K562 (cell line): ENCODE measurements around the gene SEZ6L. TPM values are rescaled to one million over a fixed set of nuclear protein-coding genes. Genes with fewer than 3 reads are reported as not detected.

Experiments used
- ARNT ChIP-seq, 2 experiments: fragments of 450-650 bp; IDR thresholded peaks; 2 replicates each; pipeline ENCODE4 v1.6.1; 2016; ENCODE audit warnings: mild to moderate bottlenecking in 1 of 2
- EGR1 ChIP-seq: fragments of 450-650 bp; conservative IDR thresholded peaks from 2 replicates; pipeline ENCODE4 v1.6.1; 2017; ENCODE audit warnings: mild to moderate bottlenecking
- EWSR1 ChIP-seq: fragments of 450-650 bp; IDR thresholded peaks from 2 replicates; pipeline ENCODE4 v1.6.1; 2018; ENCODE audit warnings: borderline replicate concordance, mild to moderate bottlenecking, low read depth, moderate library complexity; ENCODE audit not compliant: partially characterized antibody
- EZH2 ChIP-seq: IDR thresholded peaks from 2 replicates; pipeline ENCODE4 v1.6.1; 2012; ENCODE audit warnings: low read depth, mild to moderate bottlenecking, inconsistent platforms, low read length, borderline replicate concordance
- FOS ChIP-seq: IDR thresholded peaks from 3 replicates; pipeline ENCODE4 v1.6.1; 2011; ENCODE audit not compliant: insufficient read length; ENCODE audit errors: extremely low read depth
- KLF13 ChIP-seq: fragments of 450-650 bp; IDR thresholded peaks from 2 replicates; pipeline ENCODE4 v1.6.1; 2016; ENCODE audit warnings: missing genetic modification characterization, low read depth, mild to moderate bottlenecking, missing compliant biosample characterization, moderate library complexity, borderline replicate concordance
- LEF1 ChIP-seq: fragments of 450-650 bp; IDR thresholded peaks from 2 replicates; pipeline ENCODE4 v1.6.1; 2016; ENCODE audit warnings: mild to moderate bottlenecking
- ZNF77 ChIP-seq: fragments of 250-450 bp; sonication (Bioruptor Pico); IDR thresholded peaks from 2 replicates; pipeline ENCODE4 v1.5.0; 2020
- polyA plus RNA-seq, 8 experiments: library from polyadenylated mRNA; depleted of rRNA in 4 of 8; stranded (reverse) in 5 of 8; unstranded in 3 of 8; fragments of >200 nt; fragmentation: Nextera tagmentation in 2 of 8; fragmentation: Illumina TruSeq in 1 of 8; extraction: Ambion mirVana in 2 of 8; extraction: Trizol in 1 of 8; gene quantifications; 2 replicates each; pipeline versions ENCODE4 v1.2.1 to v1.2.3, GENCODE V29; 2011 to 2014; ENCODE audit warnings: inconsistent platforms in 1 of 8, missing spikeins in 1 of 8
- total RNA-seq, 7 experiments: library from RNA; depleted of rRNA in 6 of 7; stranded (reverse); fragments of >200 nt in 6 of 7; fragmentation: Illumina TruSeq in 2 of 7; extraction: Trizol in 2 of 7; gene quantifications; 2 replicates each; pipeline versions ENCODE4 v1.2.1 to v1.2.3, GENCODE V29; 2011 to 2021; ENCODE audit warnings: low replicate concordance in 1 of 7
- TF ChIP-seq, protein P1 (sequence below), 2 experiments: fragments of 150-350 bp in 1 of 2; IDR thresholded peaks; 2 replicates each; pipeline ENCODE4 v1.6.1; 2012 to 2016; ENCODE audit warnings: low read depth in 2 of 2, low read length in 2 of 2, mild to moderate bottlenecking in 1 of 2, moderate library complexity in 1 of 2
- TF ChIP-seq, protein P2 (sequence below), 2 experiments: fragments of 450-650 bp; IDR thresholded peaks; 2 replicates each; pipeline ENCODE4 v1.6.1; 2016; ENCODE audit warnings: mild to moderate bottlenecking in 2 of 2, borderline replicate concordance in 1 of 2, low read depth in 1 of 2, moderate library complexity in 1 of 2

Gene SEZ6L
- total and polyA plus RNA-seq, 9 of the 15 experiments (the other 6 are each of a cell fraction or from before 2014, with no cell fraction given): not detected

DNA sequence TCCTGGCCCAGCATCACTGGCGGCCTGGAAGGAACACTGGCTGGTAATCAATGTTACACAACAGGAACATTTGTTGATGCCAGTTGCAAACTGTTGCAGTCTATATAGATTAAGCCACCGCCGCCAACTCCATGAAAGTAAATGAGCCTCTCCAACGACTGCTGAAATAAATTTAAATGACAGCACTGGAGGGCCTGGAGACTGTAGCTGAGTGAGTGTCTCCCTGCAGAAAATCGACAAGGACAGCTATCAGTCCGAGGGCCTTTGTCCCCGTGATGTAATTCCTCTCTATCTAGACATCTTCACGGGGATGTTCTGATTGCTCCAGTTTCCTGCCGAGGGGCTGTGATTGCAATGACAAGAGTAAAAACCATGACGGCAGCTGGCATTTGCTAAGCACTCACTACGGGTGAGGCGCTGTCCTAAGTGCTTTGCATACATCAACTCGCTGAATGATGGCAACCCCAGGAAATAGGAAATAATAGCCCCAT, 120.4 kb downstream of the SEZ6L start (continued):
- TF ChIP-seq, protein P1, sequence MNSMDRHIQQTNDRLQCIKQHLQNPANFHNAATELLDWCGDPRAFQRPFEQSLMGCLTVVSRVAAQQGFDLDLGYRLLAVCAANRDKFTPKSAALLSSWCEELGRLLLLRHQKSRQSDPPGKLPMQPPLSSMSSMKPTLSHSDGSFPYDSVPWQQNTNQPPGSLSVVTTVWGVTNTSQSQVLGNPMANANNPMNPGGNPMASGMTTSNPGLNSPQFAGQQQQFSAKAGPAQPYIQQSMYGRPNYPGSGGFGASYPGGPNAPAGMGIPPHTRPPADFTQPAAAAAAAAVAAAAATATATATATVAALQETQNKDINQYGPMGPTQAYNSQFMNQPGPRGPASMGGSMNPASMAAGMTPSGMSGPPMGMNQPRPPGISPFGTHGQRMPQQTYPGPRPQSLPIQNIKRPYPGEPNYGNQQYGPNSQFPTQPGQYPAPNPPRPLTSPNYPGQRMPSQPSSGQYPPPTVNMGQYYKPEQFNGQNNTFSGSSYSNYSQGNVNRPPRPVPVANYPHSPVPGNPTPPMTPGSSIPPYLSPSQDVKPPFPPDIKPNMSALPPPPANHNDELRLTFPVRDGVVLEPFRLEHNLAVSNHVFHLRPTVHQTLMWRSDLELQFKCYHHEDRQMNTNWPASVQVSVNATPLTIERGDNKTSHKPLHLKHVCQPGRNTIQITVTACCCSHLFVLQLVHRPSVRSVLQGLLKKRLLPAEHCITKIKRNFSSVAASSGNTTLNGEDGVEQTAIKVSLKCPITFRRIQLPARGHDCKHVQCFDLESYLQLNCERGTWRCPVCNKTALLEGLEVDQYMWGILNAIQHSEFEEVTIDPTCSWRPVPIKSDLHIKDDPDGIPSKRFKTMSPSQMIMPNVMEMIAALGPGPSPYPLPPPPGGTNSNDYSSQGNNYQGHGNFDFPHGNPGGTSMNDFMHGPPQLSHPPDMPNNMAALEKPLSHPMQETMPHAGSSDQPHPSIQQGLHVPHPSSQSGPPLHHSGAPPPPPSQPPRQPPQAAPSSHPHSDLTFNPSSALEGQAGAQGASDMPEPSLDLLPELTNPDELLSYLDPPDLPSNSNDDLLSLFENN (IDR thresholded peaks at IDR 0.05; ENCODE audit: low read depth in 2 of 2, low read length in 2 of 2): no peak
- TF ChIP-seq EGR1 (no peak), EZH2 (no peak), ZNF77 (CRISPR knock-in tag) (no peak), LEF1 (no peak), FOS (no peak), ARNT (IDR thresholded peaks at IDR 0.05) (no peak), KLF13 (tag) (no peak), EWSR1 (no peak)
- TF ChIP-seq, protein P2, sequence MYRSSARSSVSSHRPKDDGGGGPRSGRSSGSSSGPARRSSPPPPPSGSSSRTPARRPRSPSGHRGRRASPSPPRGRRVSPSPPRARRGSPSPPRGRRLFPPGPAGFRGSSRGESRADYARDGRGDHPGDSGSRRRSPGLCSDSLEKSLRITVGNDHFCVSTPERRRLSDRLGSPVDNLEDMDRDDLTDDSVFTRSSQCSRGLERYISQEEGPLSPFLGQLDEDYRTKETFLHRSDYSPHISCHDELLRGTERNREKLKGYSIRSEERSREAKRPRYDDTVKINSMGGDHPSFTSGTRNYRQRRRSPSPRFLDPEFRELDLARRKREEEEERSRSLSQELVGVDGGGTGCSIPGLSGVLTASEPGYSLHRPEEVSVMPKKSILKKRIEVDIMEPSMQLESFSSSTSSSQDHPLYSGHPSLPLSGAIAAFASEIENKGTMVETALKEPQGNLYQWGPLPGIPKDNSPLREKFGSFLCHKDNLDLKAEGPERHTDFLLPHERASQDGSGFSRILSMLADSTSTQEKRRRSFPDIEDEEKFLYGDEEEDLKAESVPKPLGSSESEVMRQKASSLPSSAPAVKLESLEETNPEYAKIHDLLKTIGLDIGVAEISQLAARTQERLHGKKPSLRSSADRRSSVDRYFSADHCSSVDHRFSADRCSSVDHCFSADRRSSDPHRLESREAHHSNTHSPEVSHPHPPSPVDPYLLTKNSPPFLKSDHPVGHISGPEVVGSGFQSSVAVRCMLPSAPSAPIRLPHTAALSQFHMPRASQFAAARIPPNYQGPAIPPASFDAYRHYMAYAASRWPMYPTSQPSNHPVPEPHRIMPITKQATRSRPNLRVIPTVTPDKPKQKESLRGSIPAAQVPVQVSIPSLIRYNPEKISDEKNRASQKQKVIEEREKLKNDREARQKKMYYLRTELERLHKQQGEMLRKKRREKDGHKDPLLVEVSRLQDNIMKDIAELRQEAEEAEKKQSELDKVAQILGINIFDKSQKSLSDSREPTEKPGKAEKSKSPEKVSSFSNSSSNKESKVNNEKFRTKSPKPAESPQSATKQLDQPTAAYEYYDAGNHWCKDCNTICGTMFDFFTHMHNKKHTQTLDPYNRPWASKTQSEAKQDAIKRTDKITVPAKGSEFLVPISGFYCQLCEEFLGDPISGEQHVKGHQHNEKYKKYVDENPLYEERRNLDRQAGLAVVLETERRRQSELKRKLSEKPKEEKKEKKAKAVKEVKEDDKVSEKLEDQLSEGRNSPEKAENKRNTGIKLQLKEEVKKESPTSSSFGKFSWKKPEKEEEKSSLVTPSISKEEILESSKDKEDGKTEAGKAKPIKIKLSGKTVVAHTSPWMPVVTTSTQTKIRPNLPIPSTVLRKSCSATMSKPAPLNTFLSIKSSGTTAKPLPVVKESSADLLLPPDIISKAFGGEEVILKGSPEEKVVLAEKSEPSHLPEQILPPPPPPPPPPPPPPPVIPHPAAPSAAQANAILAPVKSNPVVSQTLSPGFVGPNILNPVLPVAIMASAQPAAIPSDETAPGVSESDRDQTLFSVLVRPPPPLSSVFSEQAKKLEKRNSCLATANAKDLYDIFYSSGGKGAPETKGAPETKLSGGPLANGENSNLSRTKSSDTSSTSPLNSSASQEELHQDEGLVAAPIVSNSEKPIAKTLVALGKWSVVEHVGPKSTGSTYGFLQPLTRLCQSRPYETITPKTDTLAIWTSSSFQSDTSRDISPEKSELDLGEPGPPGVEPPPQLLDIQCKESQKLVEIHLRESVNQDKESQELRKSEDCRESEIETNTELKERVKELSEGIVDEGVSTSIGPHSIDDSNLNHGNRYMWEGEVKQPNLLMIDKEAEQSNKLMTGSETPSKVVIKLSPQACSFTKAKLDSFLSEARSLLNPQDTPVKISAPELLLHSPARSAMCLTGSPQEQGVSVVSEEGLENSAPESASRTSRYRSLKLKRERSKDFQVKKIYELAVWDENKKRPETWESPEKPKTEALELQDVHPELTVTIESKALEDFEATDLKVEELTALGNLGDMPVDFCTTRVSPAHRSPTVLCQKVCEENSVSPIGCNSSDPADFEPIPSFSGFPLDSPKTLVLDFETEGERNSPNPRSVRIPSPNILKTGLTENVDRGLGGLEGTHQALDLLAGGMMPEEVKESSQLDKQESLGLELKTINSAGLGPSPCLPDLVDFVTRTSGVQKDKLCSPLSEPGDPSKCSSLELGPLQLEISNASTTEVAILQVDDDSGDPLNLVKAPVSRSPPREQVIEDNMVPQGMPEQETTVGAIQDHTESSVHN (IDR thresholded peaks at IDR 0.05; ENCODE audit: borderline replicate concordance in 1 of 2, low read depth in 1 of 2): no peak
